NCI-H2196 treated with DMSO at 0.1 percent for 48 hours (cell line): Measurements from ENCODE around the gene C14orf39.
A peak's percentile ranks its signal among the peaks of the same experiment; 100 is the strongest.

Experiments used
- DNase-seq: peaks from one replicate; lab custom pipeline; 2025; ENCODE audit not compliant: unreplicated experiment; lab: John Stamatoyannopoulos, UW

C14orf39 gene

GRCh38 chr14:60485598-60486251 is at the start of gene C14orf39:
TSS of gene C14orf39 (minus strand) at chr14:60486063. CDS start at chr14:60485078, 985 bp downstream.
- DNase-seq = no peak

- DNase-seq = no peak
These were observed 46.6 kb upstream of the C14orf39 start for GRCh38 chr14:60532442-60532841.

DNA sequence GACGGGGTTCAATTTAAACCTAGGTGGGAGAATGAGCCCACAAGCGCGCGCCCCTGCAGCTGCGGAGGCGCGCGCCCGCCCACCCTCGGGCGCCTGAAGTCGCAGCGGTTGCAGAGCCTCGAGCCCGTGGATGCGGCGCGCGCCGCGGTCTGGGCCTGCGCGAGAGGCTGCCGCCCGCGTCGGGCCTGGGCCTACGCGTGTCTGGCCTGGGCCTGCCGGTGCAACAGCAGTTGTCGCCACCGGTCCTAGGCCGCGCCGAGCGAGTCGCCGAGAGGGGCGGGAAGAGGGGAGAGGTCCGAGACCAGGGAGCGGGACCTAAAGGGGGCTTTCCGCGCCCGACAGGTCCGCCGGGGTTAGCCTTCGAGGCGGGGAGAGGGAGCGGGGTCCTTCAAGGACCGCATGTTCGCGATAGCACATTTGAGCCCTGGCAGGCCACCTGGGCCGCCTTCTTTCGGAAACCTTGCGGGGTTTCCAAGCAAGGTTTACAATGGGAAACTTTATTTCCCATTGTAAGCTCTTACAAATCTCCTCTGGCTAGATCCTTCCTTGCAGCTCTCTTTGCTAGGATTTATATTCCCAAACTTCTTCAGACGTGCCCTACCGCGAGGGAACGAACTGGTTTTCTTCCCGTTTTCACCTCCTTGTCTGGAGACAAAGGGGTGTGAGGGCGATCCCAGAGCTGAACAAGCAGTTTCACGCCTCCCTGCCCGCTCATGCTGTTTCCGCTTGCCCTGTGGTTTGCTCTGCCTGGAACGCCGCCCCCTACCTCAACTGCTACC is 29.8 kb upstream of the C14orf39 start:
- DNase-seq = no peak

DNA sequence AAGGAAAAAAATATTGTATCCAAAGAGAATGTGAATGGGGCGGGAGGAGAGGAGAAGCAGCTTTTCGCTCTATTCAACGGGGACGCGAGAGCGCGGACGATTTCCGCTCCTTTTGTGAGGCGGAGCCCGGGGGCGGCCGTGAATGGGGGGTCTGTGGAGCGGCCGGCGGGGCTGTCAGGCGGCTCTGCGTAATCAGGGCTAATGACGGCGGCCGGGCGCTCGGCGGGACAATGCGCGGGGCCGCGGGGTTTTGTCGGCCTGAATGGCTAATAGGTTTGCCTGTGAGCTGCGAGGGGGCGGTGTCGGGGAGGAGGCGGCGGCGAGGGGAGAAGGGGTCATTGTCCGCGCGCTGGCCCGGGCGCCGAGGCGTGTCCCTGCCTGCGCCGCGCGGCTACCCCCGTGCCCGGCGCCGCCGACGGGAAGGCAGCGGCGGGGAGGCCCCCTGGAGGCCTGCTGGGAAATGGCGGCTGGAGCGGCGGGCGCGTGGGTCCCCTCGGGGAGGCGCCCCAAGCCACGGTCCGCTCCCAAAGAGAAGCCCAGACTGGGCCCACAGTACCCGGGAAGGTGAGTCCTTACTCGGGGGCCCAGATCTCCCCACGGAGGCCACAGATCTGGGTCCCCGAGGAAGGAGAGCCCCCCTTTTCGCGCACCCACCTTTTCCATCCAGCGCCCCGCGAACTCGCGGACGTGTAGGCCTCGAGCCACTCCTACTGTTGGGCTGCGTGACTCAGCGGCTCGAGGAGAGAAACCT is 29.1 kb upstream of the C14orf39 start:
- DNase-seq = peak; percentile 34

DNA sequence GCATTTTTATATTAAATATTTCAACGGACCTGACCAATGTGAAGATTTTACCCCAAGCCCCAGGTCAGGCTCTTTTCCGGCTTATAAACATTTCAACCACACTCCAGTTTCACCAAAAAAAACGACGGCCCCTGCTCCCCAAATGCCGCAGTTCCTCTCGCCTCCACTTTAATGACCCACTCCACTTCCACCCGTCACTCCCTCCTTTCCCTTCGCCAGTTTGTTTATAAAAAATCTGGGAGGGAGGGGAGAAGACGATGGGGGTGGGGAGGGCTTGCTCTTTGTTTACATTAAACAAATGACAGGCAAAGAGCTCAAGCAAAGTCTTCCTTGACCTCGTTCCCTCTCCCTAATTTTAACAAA is 28.5 kb upstream of the C14orf39 start:
- peak; percentile 28 for DNase-seq

DNA sequence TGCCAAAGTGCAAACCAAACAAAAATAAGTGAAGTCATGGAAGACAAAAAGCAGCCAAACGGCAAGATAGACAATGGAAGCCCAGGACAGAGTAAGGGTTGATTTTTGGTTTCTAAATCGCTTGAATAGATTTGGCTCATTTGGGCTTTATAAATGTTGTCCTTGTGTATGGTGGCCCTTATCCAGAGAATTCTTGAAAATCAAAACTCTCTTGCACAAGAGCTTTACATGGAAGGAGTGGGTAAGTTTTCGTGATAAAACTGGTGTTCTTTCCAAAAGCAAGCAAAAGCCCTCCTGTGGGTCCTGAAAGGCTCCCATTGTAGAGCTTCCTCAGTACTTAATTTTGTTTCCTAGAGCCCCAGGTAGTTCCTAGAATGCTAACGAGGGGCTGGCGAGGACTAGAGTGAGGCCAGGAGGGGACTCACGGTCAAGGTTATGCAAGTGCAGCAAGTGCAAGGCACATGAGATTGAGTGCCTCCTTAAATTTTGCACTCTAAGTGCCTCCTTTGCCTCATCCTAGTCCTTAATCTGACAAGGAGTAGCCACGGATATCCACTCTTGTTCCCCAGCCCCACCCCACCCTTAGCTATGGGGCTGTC is 27.2 kb upstream of the C14orf39 start:
- no peak for DNase-seq

- DNase-seq = no peak
These were observed 26.3 kb upstream of the C14orf39 start for GRCh38 chr14:60512126-60512525.

- no peak for DNase-seq
These were observed 25.2 kb upstream of the C14orf39 start for GRCh38 chr14:60510951-60511599.

DNA sequence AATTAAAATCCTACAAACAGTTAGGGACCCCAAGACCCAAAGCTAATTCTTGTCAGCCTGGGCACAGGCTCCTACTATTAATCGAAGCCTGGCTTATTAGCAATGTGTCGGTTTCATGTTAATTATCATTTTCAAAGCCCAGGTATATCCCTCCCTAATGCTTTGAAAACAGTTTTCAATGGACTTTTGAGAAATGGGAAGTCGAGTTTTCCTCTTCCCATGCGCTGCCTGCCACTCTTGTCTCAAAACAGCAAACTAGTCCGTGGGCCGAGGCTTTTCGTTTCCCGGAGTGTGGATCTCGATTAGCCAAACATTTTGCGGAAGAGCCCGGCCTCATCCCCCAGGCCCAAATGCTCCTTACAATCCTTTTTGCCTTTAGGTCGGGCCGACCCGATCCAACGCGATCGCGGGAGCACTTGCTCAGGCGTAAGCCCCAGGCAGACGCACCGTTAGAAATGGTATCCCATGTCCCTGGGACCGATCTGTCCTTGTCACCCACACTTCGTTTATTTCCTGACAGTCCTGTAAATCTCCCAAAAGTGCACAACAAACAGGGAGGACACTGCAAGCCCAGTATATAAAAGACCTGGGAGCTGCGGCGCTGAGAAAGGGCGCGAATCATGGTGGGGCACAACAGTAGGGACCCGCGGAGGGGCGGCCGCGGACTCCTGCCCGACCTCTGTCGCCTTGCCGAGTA is 24.5 kb upstream of the C14orf39 start:
- DNase-seq = no peak

DNA sequence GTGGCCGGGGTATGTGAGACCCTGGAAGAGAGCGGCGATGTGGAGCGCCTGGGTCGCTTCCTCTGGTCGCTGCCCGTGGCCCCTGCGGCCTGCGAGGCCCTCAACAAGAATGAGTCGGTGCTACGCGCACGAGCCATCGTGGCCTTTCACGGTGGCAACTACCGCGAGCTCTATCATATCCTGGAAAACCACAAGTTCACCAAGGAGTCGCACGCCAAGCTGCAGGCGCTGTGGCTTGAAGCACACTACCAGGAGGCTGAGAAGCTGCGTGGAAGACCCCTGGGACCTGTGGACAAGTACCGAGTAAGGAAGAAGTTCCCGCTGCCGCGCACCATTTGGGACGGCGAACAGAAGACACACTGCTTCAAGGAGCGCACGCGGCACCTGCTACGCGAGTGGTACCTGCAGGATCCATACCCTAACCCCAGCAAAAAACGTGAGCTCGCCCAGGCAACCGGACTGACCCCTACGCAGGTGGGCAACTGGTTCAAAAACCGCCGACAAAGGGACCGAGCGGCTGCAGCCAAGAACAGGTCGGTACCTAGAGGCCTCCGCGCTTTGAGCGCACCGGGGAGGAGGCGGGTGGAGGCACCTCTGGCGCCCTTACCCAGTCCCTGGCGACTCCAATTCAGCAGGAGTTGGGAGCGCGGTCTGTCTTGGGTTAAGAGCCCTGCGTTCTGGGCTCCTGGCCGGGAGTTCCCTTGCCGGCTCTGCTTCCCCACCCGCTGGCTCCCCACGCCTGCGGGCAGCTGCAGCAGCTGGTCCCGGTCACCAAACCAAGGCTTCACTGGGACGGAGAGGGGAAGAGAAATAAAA is 23.8 kb upstream of the C14orf39 start:
- no peak for DNase-seq

DNA sequence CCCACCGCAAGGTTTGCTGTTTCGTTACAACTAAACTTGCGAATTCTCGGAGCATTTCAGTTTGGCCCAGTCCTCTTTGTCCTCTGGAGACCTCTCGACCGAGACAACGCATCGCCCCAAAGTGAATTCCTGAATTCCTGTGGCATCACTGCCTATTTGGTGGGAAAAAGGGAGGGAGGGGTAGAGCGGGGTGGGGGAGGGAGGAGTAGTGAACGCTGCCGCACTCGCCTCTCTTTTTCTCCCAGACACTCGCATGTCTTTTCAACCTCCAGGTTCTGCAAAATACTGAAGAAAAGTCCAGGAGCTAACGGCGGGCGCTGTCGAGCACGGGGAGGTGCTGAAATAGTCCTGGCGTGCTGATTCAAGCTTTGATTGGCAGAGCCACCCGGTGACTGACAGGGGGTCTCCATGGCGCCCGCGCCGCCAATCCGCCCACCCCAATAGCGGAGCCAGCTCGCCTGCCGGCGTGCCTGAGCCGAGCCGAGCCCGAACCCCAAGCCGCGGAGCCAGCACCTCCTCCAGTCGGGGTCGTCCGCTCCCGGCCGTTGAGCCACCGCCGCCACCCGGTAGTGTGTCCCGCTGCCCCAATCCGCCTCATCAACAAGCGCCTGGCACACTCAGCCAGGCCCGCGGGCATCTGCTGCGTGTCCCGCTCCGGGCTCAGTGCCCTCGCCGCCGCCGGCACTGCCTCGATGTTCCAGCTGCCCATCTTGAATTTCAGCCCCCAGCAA is 23.0 kb upstream of the C14orf39 start, which contains the start of gene SIX6:
Gene SIX6, plus strand, starts transcription at position 440 of the 731 bp plus-strand sequence. Its CDS starts 253 bp downstream, at position 693.
- no peak for DNase-seq

- DNase-seq = no peak
These were observed 22.5 kb upstream of the C14orf39 start for GRCh38 chr14:60508363-60508706.

GRCh38 chr14:60506985-60507829 is 21.3 kb upstream of the C14orf39 start:
- no peak for DNase-seq

GRCh38 chr14:60506462-60506984 is 20.7 kb upstream of the C14orf39 start:
- no peak for DNase-seq

DNA sequence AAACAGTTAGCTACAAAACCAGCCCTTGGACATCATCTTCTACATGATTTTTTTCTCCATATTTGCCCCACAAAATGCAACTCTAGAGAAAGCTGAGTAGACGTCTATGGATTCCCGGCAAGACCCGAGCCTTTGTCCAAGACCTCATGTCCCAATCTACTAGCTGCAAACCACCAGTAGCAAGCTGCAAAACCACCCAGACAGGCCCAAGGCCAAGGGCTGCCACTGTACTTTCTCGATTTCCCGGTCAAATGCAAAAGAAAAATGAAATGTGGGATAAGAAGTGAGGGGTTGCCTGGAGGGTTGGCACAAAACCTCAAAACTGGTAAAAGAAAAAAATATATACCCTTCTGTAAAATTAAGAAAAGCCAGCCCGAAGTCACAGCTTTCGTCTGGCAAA is 20.1 kb upstream of the C14orf39 start:
- no peak for DNase-seq

GRCh38 chr14:60505448-60505847 is 19.6 kb upstream of the C14orf39 start:
- no peak for DNase-seq

- no peak for DNase-seq
These were observed 16.7 kb upstream of the C14orf39 start for GRCh38 chr14:60502541-60502940.

DNA sequence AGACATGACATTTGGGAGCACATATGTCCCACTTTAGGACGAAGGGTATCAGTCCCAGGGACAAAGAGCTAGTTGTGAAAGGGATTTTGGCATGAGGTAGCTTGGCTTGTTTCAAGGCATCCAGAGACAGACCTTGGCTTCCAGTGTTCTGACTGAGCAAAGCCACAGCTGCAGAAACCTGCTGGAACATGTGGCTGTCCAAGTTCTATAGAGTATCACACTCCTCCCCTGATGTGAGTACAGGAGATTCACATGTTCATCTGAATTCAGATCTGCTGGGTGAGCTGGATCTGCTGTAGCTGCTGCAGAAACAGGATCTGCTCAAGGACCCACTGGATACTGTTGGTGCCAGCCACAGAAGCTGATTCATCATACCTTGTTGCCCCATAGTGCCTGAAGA is 10.1 kb upstream of the C14orf39 start:
- no peak for DNase-seq
